Measurements from ENCODE around the gene CST9. TPM values are rescaled to one million over a fixed set of nuclear protein-coding genes. Genes with fewer than 3 reads are reported as not detected.

Gene CST9
- total RNA-seq, 6 experiments from 2014 or later: not detected

DNA sequence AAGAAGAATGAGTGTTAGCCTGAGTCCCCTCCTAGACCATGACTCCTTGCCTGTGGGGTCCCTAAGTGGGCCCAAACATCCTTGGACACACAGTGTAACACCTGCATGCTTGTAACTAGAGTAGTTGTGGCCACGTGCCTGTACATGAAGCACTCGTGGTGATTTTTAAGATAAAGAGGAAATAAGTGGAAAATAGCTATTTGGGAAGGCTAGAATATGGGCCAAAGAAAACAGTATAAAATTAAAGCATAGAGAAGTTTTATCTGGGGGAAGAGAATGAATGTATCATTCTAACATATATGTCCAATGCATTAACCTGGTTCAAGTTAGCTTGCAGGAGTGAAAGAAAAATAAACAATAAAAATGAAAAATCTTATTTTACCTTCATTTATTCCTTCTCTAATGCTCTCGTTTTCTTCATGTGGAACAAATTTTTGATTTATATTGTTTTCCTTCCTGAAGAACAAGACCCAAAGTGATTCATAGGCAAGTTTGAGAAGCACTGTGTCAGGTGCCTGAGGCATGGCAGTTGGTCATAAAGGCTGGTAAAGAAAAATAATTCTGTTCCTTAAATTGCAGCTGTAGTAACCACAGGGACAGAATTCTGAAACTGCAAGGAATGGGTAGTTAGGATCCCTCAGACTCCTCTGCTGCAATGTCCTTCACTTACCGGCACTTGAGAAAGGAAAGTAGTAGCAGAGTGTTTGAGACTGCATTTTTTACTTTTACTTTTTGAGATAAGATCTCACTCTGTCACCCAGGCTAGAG is 40.6 kb upstream of the CST9 start:
- no peak for DNase-seq
- Mint-ChIP-seq H3K36me3 (ENCODE audit: low read depth) (no peaks in the 10 kb centered on the region), H3K27me3 (ENCODE audit: insufficient read depth) (peaks cover 5% of the 10 kb centered on the region), H3K27ac (no peak overlapping the region), H3K4me3 (no peak overlapping the region), H3K9me3 (no peaks in the 10 kb centered on the region), H3K4me1 (ENCODE audit: low read depth) (peaks cover 22% of the 10 kb centered on the region)
- TF ChIP-seq, protein P1, sequence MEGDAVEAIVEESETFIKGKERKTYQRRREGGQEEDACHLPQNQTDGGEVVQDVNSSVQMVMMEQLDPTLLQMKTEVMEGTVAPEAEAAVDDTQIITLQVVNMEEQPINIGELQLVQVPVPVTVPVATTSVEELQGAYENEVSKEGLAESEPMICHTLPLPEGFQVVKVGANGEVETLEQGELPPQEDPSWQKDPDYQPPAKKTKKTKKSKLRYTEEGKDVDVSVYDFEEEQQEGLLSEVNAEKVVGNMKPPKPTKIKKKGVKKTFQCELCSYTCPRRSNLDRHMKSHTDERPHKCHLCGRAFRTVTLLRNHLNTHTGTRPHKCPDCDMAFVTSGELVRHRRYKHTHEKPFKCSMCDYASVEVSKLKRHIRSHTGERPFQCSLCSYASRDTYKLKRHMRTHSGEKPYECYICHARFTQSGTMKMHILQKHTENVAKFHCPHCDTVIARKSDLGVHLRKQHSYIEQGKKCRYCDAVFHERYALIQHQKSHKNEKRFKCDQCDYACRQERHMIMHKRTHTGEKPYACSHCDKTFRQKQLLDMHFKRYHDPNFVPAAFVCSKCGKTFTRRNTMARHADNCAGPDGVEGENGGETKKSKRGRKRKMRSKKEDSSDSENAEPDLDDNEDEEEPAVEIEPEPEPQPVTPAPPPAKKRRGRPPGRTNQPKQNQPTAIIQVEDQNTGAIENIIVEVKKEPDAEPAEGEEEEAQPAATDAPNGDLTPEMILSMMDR (IDR thresholded peaks at IDR 0.05): no peak

DNA sequence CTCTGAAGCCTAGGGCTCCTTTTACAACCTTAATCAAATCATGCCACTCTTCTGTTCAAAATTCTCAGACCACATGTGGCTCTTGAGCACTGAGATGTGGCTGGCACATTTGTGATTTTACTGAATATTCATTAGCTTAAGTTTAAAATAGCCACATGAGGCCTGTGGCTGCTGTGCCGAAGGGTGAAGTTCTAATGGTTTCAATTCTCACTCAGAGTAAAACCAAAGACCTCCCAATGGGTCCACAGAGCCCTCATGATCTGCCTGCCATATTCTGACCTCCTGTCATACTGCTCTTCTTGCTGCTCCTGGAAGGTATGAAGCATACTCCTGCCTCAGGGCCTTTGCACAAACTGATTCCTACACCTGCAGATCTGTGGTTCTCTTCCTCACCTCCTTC is 39.9 kb upstream of the CST9 start:
- no peak for DNase-seq
- peaks cover 22% of the 10 kb centered on the region for H3K4me1 Mint-ChIP-seq (ENCODE audit: low read depth)
- peaks cover 5% of the 10 kb centered on the region for H3K27me3 Mint-ChIP-seq (ENCODE audit: insufficient read depth)
- no peak overlapping the region for H3K27ac Mint-ChIP-seq
- H3K36me3 Mint-ChIP-seq (ENCODE audit: low read depth): no peaks in the 10 kb centered on the region
- H3K4me3 Mint-ChIP-seq: no peak overlapping the region
- TF ChIP-seq, protein P1 (IDR thresholded peaks at IDR 0.05): no peak
- no peaks in the 10 kb centered on the region for H3K9me3 Mint-ChIP-seq

DNA sequence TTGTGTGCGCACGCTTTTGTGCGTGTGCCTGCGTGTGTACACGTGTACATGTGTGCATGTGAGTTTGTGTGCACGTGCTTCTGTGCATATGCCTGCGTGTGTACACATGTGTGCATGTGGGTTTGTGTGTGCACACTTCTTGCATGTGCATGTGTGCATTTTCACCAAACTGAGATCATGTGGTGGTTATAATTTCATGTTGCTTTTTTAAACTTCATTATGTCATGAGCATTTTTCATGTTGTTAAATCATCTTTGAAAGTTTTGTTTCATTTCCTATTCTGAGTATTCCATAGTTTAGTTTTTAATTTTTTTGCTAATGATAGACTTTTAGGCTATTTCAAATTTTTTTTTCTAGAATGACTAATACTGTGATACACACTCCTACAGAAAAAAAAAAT is 38.4 kb upstream of the CST9 start:
- peaks cover 22% of the 10 kb centered on the region for H3K4me1 Mint-ChIP-seq (ENCODE audit: low read depth)
- H3K36me3 Mint-ChIP-seq (ENCODE audit: low read depth): no peaks in the 10 kb centered on the region
- H3K27me3 Mint-ChIP-seq (ENCODE audit: insufficient read depth): peaks cover 4% of the 10 kb centered on the region
- no peak for DNase-seq
- no peak overlapping the region for H3K27ac Mint-ChIP-seq
- TF ChIP-seq, protein P1 (IDR thresholded peaks at IDR 0.05): no peak
- no peaks in the 10 kb centered on the region for H3K9me3 Mint-ChIP-seq
- H3K4me3 Mint-ChIP-seq: no peak overlapping the region

DNA sequence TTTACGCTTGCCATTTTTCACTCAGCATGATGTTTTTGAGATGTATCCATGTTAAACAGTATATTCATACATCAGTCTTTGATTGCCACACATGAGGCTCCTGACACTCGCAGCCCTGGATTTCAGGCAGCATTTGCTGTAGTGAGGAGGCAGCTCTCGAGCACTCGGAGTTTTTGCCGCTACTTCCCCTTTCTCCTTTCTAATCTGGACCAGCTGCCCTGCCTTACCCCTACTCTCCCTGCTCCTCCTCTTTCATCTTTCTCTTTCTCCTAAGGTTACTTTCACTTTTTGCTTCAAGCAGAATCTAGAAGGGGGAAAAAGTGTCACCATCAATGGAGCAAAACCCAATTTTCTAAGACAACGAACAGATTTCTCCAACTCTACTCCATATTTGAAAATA is 37.9 kb upstream of the CST9 start:
- Mint-ChIP-seq H3K4me3 (no peak overlapping the region), H3K36me3 (ENCODE audit: low read depth) (no peaks in the 10 kb centered on the region), H3K27me3 (ENCODE audit: insufficient read depth) (peaks cover 2% of the 10 kb centered on the region), H3K4me1 (ENCODE audit: low read depth) (peaks cover 22% of the 10 kb centered on the region), H3K27ac (no peak overlapping the region), H3K9me3 (no peaks in the 10 kb centered on the region)
- DNase-seq: no peak
- TF ChIP-seq, protein P1 (IDR thresholded peaks at IDR 0.05): no peak

DNA sequence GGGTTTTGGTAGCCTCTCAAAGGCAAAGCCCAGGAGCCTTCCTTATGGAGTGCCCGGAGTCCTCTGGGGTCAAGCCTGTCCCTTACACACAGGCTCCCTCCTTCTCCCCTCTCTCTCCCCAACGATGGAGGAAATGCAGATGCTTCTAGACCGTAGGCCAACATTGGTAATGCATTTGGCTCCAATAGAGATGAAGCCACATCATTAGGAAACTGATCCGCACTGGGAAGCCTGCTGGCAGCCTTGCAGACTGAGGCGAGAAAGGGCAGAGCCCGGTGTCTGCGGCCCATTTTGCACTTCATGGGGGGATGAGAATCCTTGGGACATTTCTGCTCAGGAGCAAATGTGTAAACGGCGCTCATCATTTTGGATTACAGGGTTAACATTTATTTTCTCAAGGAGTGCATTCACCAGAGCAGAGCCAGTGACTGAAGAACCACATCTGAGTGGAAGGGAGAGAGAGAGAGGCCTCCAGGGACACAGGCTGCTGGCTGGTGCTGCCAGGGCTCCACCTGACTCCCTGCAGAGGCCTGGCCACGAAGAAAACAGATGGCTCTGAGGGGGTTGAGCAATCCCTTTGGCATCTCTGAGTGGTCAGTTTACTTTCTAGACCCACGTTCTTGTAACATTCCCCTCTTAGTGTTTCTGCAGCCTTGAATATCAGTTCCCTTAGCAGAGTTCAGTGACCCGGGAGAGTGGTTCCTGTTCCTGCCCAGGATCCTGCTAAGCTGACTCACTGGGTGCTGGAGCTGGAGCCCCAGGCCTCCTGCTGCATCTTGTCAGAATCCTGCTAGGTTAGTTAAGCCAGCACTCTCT is 36.4 kb upstream of the CST9 start:
- Mint-ChIP-seq H3K36me3 (ENCODE audit: low read depth) (no peaks in the 10 kb centered on the region), H3K4me1 (ENCODE audit: low read depth) (peaks cover 22% of the 10 kb centered on the region), H3K27ac (peak overlapping the region; percentile 25), H3K9me3 (no peaks in the 10 kb centered on the region), H3K27me3 (ENCODE audit: insufficient read depth) (peaks cover 2% of the 10 kb centered on the region), H3K4me3 (no peak overlapping the region)
- TF ChIP-seq, protein P1 (IDR thresholded peaks at IDR 0.05): no peak
- DNase-seq: peak; percentile 68

Measured in HFFc6 (cell line).